Thoracic aorta (tissue), 2 donors: ENCODE data around the gene SIX2. TPM values are rescaled to one million over a fixed set of nuclear protein-coding genes. Genes with fewer than 3 reads are reported as not detected.

Source experiments
- ATAC-seq: fragments of 150-250 bp; one replicate; pipeline ENCODE4 v1.8.0; 2017; ENCODE audit warnings: low read depth; ENCODE audit not compliant: insufficient number of reproducible peaks, low FRiP score
- DNase-seq: peaks from one replicate; pipeline ENCODE4 v3.0.0-alpha.2; 2020; ENCODE audit warnings: low spot score
- H3K27ac ChIP-seq, 2 donors: fragments of 200-600 bp; sonication (generic); 1 replicate in 1 of 2; 2 replicates in 1 of 2; pipeline ENCODE4 v1.5.1; 2016; ENCODE audit warnings: mild to moderate bottlenecking in 2 of 2, moderate library complexity in 2 of 2
- H3K27me3 ChIP-seq: fragments of 200-600 bp; sonication (generic); replicated peaks from 2 replicates; pipeline ENCODE4 v1.6.0; 2016; ENCODE audit warnings: mild to moderate bottlenecking; ENCODE audit not compliant: insufficient read depth
- H3K36me3 ChIP-seq: fragments of 200-600 bp; sonication (generic); one replicate; pipeline ENCODE4 v1.5.1; 2016
- H3K4me1 ChIP-seq, 2 donors: fragments of 200-600 bp; sonication (generic); 1 replicate in 1 of 2; 2 replicates in 1 of 2; pipeline versions ENCODE4 v1.5.1 to v1.6.0; 2016; ENCODE audit warnings: low read depth in 2 of 2, mild to moderate bottlenecking in 1 of 2; ENCODE audit not compliant: control insufficient read depth in 1 of 2
- H3K4me3 ChIP-seq: fragments of 200-600 bp; sonication (generic); 2 replicates; pipeline ENCODE4 v1.5.1; 2016; ENCODE audit warnings: mild to moderate bottlenecking
- H3K9me3 ChIP-seq: fragments of 200-600 bp; sonication (generic); 2 replicates; pipeline ENCODE4 v1.5.1; 2016
- total RNA-seq, 2 donors: library from RNA; depleted of rRNA; stranded (reverse); fragments of >200 nt; gene quantifications; one replicate each; pipeline versions ENCODE4 v1.1.0 to v1.2.3, GENCODE V29; 2016
- TF ChIP-seq, protein P1 (sequence below): fragments of 200-600 bp; sonication (generic); IDR thresholded peaks from one replicate; pipeline ENCODE4 v1.5.1; 2019; ENCODE audit warnings: antibody characterized with exemption

SIX2 gene
- total RNA-seq, 2 donors from 2014 or later: 6.6 to 13.5 TPM

DNA sequence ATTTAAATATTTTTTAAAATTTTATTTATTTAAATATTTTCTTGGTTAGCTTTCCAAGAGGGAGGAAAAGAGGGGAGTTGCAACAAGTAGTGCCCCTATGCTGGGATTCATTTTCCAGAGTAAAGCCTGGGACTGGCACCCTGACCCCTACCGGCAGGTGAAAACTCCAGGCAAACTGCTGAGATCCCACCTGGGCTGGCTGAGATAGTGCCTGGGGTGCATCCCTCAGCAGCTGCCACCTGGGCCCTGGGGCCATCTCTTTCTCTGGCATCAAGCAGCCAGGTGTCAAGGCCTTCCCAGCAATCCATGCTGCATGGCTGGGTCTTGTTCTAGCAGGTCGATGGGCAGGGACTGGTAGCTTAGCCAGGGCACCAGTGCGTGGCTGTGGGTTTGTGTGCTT lies 6.6 kb downstream of the SIX2 start:
- TF ChIP-seq, protein P1, sequence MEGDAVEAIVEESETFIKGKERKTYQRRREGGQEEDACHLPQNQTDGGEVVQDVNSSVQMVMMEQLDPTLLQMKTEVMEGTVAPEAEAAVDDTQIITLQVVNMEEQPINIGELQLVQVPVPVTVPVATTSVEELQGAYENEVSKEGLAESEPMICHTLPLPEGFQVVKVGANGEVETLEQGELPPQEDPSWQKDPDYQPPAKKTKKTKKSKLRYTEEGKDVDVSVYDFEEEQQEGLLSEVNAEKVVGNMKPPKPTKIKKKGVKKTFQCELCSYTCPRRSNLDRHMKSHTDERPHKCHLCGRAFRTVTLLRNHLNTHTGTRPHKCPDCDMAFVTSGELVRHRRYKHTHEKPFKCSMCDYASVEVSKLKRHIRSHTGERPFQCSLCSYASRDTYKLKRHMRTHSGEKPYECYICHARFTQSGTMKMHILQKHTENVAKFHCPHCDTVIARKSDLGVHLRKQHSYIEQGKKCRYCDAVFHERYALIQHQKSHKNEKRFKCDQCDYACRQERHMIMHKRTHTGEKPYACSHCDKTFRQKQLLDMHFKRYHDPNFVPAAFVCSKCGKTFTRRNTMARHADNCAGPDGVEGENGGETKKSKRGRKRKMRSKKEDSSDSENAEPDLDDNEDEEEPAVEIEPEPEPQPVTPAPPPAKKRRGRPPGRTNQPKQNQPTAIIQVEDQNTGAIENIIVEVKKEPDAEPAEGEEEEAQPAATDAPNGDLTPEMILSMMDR: no peak
- H3K36me3 ChIP-seq: peaks cover 7% of the 10 kb centered on the region
- DNase-seq: no peak

DNA sequence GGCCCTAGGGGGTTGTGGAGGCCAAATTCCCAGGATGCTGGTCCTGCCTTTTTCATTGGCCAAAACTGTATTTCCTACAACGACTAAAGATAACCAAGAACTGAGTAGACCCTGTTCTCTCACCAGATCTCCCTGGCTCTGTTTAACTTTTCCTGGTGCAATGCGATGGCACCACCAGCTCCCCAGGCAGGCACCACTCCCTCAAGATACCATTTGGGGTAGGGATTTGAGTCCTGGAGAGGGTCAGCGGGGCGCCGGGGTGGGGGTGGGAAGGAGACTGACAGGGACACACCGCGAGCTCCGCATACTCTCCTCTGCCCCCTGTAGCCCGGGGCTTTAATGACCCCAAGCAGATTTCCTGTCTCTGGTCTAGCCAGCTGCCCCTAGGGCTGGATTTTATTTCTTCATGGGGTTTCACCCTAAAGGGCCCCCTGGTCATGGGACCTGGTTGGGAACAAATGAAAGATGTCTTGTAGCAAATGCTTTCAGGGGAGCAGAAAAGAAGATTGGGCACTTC lies 7.3 kb downstream of the SIX2 start:
- H3K9me3 ChIP-seq: no peaks in the 10 kb centered on the region
- peaks cover 7 to 17% of the 10 kb centered on the region in 2 donors for H3K4me1 ChIP-seq
- no peak overlapping the region for H3K27ac ChIP-seq
- no peak for ATAC-seq
- H3K36me3 ChIP-seq: peaks cover 7% of the 10 kb centered on the region
- peak overlapping the region; percentile 70 for H3K4me3 ChIP-seq
- TF ChIP-seq, protein P1: no peak
- DNase-seq: no peak
- peaks cover 8% of the 10 kb centered on the region for H3K27me3 ChIP-seq

More for the DNA sequence above, 6.6 kb downstream of the SIX2 start:
- Histone ChIP-seq H3K27ac (no peak overlapping the region), H3K4me1 (peaks cover 7 to 24% of the 10 kb centered on the region in 2 donors), H3K27me3 (peaks cover 8% of the 10 kb centered on the region), H3K9me3 (no peaks in the 10 kb centered on the region), H3K4me3 (no peak overlapping the region)
- no peak for ATAC-seq

DNA sequence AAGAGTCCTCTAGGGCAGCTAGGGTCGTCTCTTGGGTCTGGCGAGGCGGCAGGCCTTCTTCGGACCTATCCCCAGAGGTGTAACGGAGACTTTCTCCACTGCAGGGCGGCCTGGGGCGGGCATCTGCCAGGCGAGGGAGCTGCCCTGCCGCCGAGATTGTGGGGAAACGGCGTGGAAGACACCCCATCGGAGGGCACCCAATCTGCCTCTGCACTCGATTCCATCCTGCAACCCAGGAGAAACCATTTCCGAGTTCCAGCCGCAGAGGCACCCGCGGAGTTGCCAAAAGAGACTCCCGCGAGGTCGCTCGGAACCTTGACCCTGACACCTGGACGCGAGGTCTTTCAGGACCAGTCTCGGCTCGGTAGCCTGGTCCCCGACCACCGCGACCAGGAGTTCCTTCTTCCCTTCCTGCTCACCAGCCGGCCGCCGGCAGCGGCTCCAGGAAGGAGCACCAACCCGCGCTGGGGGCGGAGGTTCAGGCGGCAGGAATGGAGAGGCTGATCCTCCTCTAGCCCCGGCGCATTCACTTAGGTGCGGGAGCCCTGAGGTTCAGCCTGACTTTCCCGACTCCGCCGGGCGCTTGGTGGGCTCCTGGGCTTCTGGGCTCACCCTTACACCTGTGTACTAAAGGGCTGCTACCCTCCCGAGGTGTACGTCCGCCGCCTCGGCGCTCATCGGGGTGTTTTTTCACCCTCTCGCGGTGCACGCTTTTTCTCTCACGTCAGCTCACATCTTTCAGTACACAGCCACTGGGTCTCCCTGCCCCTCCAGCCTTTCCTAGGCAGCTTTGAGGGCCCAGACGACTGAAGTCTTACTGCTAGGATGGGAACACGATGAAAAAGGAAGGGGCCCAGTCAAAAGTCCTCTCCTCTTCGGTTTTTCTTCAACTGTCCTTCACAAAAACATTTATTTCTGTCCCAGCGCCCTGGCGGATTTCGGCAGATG lies 8.1 kb downstream of the SIX2 start:
- Histone ChIP-seq H3K36me3 (peaks cover 7% of the 10 kb centered on the region), H3K27ac (no peak overlapping the region), H3K4me1 (peaks cover 7 to 14% of the 10 kb centered on the region in 2 donors), H3K4me3 (peak overlapping the region; percentile 70), H3K9me3 (no peaks in the 10 kb centered on the region), H3K27me3 (peaks cover 8% of the 10 kb centered on the region)
- TF ChIP-seq, protein P1: no peak
- DNase-seq: no peak
- no peak for ATAC-seq

GRCh38 chr2:45000341-45000901 lies 8.8 kb downstream of the SIX2 start:
- H3K36me3 ChIP-seq: peaks cover 1% of the 10 kb centered on the region
- H3K4me3 ChIP-seq: peak overlapping the region; percentile 70
- no peak for ATAC-seq
- TF ChIP-seq, protein P1: no peak
- no peak for DNase-seq
- H3K9me3 ChIP-seq: no peaks in the 10 kb centered on the region
- peaks cover 8% of the 10 kb centered on the region for H3K27me3 ChIP-seq
- H3K27ac ChIP-seq: no peak overlapping the region
- H3K4me1 ChIP-seq: peaks cover 7 to 14% of the 10 kb centered on the region in 2 donors

DNA sequence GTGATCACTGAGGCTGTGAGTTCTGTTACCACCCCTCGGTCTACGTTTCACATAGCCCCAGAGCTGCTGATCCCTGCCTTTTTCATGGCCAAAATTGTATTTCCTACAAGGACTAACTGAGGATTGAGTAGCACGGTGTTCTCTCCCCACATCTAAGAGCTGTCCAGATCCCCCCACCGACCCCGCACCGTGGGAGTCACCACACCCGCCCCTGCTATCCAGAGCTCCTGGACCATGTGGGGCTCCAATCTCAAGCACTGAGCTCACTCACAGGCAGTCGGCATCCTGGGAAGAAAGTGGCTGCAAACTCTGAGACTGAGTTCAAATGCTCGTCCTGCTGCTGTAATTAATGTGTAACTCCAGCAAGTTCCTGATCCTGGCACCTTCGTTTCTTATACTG lies 9.7 kb downstream of the SIX2 start:
- ATAC-seq (no peak), DNase-seq (no peak)
- TF ChIP-seq, protein P1: no peak
- H3K9me3 ChIP-seq: no peaks in the 10 kb centered on the region
- H3K4me1 ChIP-seq: peaks cover 7 to 14% of the 10 kb centered on the region in 2 donors
- no peak overlapping the region for H3K4me3 ChIP-seq
- H3K27me3 ChIP-seq: peaks cover 8% of the 10 kb centered on the region
- no peaks in the 10 kb centered on the region for H3K36me3 ChIP-seq
- no peak overlapping the region for H3K27ac ChIP-seq
